Measurements from ENCODE around the gene ANKRD13B. TPM values are rescaled to one million over a fixed set of nuclear protein-coding genes. Genes with fewer than 3 reads are reported as not detected.

Gene ANKRD13B
- total and polyA plus RNA-seq, 2 donors (not counting 1 experiment from before 2014, with no cell fraction given) = 1.6 to 2.8 TPM

GRCh38 chr17:29549177-29549923 is 43.6 kb upstream of the ANKRD13B start:
- Mint-ChIP-seq H3K27me3 (no peaks in the 10 kb centered on the region), H3K4me3 (no peak overlapping the region), H3K27ac (no peak overlapping the region), H3K9me3 (ENCODE audit: insufficient read depth) (no peaks in the 10 kb centered on the region), H3K4me1 (no peaks in the 10 kb centered on the region)
- Histone ChIP-seq H3K4me1 (ENCODE audit: control insufficient read depth in 2 of 2, insufficient read depth in 2 of 2, low read length in 2 of 2) (no peaks in the 10 kb centered on the region), H3K79me2 (ENCODE audit: control insufficient read depth, insufficient read depth, low read length) (no peaks in the 10 kb centered on the region), H2AFZ (ENCODE audit: insufficient read depth, low read depth, low read length, poor library complexity, severe bottlenecking) (no peak overlapping the region), H3K4me2 (replicated peaks; ENCODE audit: low read depth, low read length, poor library complexity, severe bottlenecking) (no peak overlapping the region), H3K27ac (ENCODE audit: low read length in 2 of 2) (no peak overlapping the region), H3K27me3 (replicated peaks in 1 of 4; ENCODE audit: control extremely low read depth in 1 of 4, control insufficient read depth in 3 of 4, insufficient read depth in 4 of 4, low read length in 3 of 4) (no peaks in the 10 kb centered on the region), H3K36me3 (replicated peaks in 1 of 2; ENCODE audit: control extremely low read depth in 1 of 2, control insufficient read depth in 1 of 2, extremely low read depth in 1 of 2, insufficient read depth in 2 of 2, low read length in 1 of 2) (no peaks in the 10 kb centered on the region), H4K20me1 (ENCODE audit: control insufficient read depth, insufficient read depth, low read length, poor library complexity, severe bottlenecking) (no peaks in the 10 kb centered on the region), H3K4me3 (ENCODE audit: control extremely low read depth in 1 of 5, extremely low read depth in 1 of 5, insufficient read depth in 1 of 5, low read depth in 2 of 5, low read length in 4 of 5) (no peak overlapping the region), H3K9ac (ENCODE audit: low read length) (no peak overlapping the region), H3K9me3 (ENCODE audit: control extremely low read depth in 1 of 3, control insufficient read depth in 2 of 3, insufficient read depth in 1 of 3, low read length in 2 of 3) (no peaks in the 10 kb centered on the region)
- no peak for DNase-seq
- 80% methylated on average over 3 of the region's 5 CpGs for WGBS (ENCODE audit: insufficient coverage)
- POLR2A ChIA-PET = no interaction called here
- CTCF ChIA-PET = interaction anchor here (0.9 to 2.0 kb wide), 2 partner anchors 12 to 13 kb away, joined by 5 to 10 read pairs; no protein-coding TSS in a partner anchor
- intact Hi-C loops (cut with micrococcal nuclease) = no loop called here
- TF ChIP-seq EZH2 (IDR thresholded peaks at IDR 0.05; ENCODE audit: borderline replicate concordance, insufficient read depth, low read depth, low read length, poor library complexity, severe bottlenecking) (no peak), CTCF (IDR thresholded peaks at IDR 0.05) (no peak)
- ATAC-seq (ENCODE audit: low read depth) = no peak

GRCh38 chr17:29555840-29556239 is 37.1 kb upstream of the ANKRD13B start:
- Histone ChIP-seq H2AFZ (ENCODE audit: insufficient read depth, low read depth, low read length, poor library complexity, severe bottlenecking) (no peak overlapping the region), H3K9me3 (ENCODE audit: control extremely low read depth in 1 of 3, control insufficient read depth in 2 of 3, insufficient read depth in 1 of 3, low read length in 2 of 3) (no peaks in the 10 kb centered on the region), H3K4me2 (replicated peaks; ENCODE audit: low read depth, low read length, poor library complexity, severe bottlenecking) (no peak overlapping the region), H3K79me2 (ENCODE audit: control insufficient read depth, insufficient read depth, low read length) (no peaks in the 10 kb centered on the region), H3K9ac (ENCODE audit: low read length) (no peak overlapping the region), H3K4me3 (ENCODE audit: control extremely low read depth in 1 of 5, extremely low read depth in 1 of 5, insufficient read depth in 1 of 5, low read depth in 2 of 5, low read length in 4 of 5) (no peak overlapping the region), H3K27ac (ENCODE audit: low read length in 2 of 2) (no peak overlapping the region), H3K4me1 (ENCODE audit: control insufficient read depth in 2 of 2, insufficient read depth in 2 of 2, low read length in 2 of 2) (peaks cover 39 to 43% of the 10 kb centered on the region in 2 donors), H3K36me3 (replicated peaks in 1 of 2; ENCODE audit: control extremely low read depth in 1 of 2, control insufficient read depth in 1 of 2, extremely low read depth in 1 of 2, insufficient read depth in 2 of 2, low read length in 1 of 2) (no peaks in the 10 kb centered on the region), H4K20me1 (ENCODE audit: control insufficient read depth, insufficient read depth, low read length, poor library complexity, severe bottlenecking) (no peaks in the 10 kb centered on the region), H3K27me3 (replicated peaks in 1 of 4; ENCODE audit: control extremely low read depth in 1 of 4, control insufficient read depth in 3 of 4, insufficient read depth in 4 of 4, low read length in 3 of 4) (no peaks in the 10 kb centered on the region)
- DNase-seq (no peak), ATAC-seq (ENCODE audit: low read depth) (no peak)
- intact Hi-C loops (cut with micrococcal nuclease) = no loop called here
- TF ChIP-seq CTCF (IDR thresholded peaks at IDR 0.05) (no peak), EZH2 (IDR thresholded peaks at IDR 0.05; ENCODE audit: borderline replicate concordance, insufficient read depth, low read depth, low read length, poor library complexity, severe bottlenecking) (no peak)
- Mint-ChIP-seq H3K9me3 (ENCODE audit: insufficient read depth) (no peaks in the 10 kb centered on the region), H3K4me1 (peaks cover 40% of the 10 kb centered on the region), H3K27ac (no peak overlapping the region), H3K27me3 (no peaks in the 10 kb centered on the region), H3K4me3 (no peak overlapping the region)
- 81% methylated on average over 2 of the region's 3 CpGs for WGBS (ENCODE audit: insufficient coverage)
- ChIA-PET CTCF (interaction anchor here (1.0 to 2.4 kb wide), 4 partner anchors 10 to 36 kb away, joined by 3 to 7 read pairs (median 5); partner anchors contain the start of gene ABHD15), POLR2A (interaction anchor here (0.6 to 3.7 kb wide), 2 partner anchors 12 to 195 kb away, joined by 3 to 12 read pairs; partner anchors contain the start of genes ABHD15 and TP53I13)
